PC-9 (cell line): Measurements from ENCODE around the gene COA8. TPM values are rescaled to one million over a fixed set of nuclear protein-coding genes. Genes with fewer than 3 reads are reported as not detected.

Source experiments
- BruUV-seq: library from RNA; stranded (reverse); fragments of 400-500 nt; replicated peaks from 2 replicates; lab custom pipeline; 2021; lab: Mats Ljungman, UMichigan
- CTCF ChIA-PET: fragments of 300-600 bp; sonication (Branson Sonifier 250); formaldehyde crosslinking; loops from one replicate; lab custom pipeline; 2022; ENCODE audit warnings: antibody characterized with exemption; lab: Charles Lee
- POLR2A ChIA-PET: fragments of 300-600 bp; sonication (Branson Sonifier 250); formaldehyde crosslinking; loops from one replicate; lab custom pipeline; 2022; ENCODE audit warnings: antibody characterized with exemption; ENCODE audit not compliant: unreplicated experiment; lab: Charles Lee
- DNase-seq, 2 experiments: peaks; one replicate each; pipeline versions ENCODE4 v3.0.0 to v3.0.0-alpha.2; 2015 to 2022; ENCODE audit warnings: mixed read lengths in 1 of 2
- H2AFZ ChIP-seq: fragments of 200-600 bp; sonication (generic); 2 replicates; pipeline ENCODE4 v1.8.1; 2017; ENCODE audit warnings: antibody characterized with exemption
- H3F3A ChIP-seq: fragments of 200-600 bp; sonication (generic); 2 replicates; pipeline ENCODE4 v1.8.1; 2017; ENCODE audit warnings: antibody characterized with exemption, mild to moderate bottlenecking, low read depth; ENCODE audit not compliant: insufficient read depth
- H3K27ac ChIP-seq: fragments of 200-600 bp; sonication (generic); 2 replicates; pipeline ENCODE4 v1.6.1; 2016; ENCODE audit warnings: mixed run types
- H3K27me3 ChIP-seq: fragments of 200-600 bp; sonication (generic); 2 replicates; pipeline ENCODE4 v1.6.1; 2016; ENCODE audit warnings: low read depth, mixed run types; ENCODE audit not compliant: insufficient read depth
- H3K36me3 ChIP-seq: fragments of 200-600 bp; sonication (generic); 2 replicates; pipeline ENCODE4 v1.6.1; 2016; ENCODE audit warnings: low read depth, mixed run types
- H3K4me1 ChIP-seq: fragments of 200-600 bp; sonication (generic); replicated peaks from 2 replicates; pipeline ENCODE4 v1.6.1; 2016; ENCODE audit warnings: mixed run types; ENCODE audit not compliant: insufficient read depth
- H3K4me2 ChIP-seq: fragments of 200-600 bp; sonication (generic); 2 replicates; pipeline ENCODE4 v1.6.1; 2017; ENCODE audit warnings: mixed run types
- H3K4me3 ChIP-seq: fragments of 200-600 bp; sonication (generic); 2 replicates; pipeline ENCODE4 v1.6.1; 2016; ENCODE audit warnings: mixed run types
- H3K79me2 ChIP-seq: fragments of 200-600 bp; sonication (generic); 2 replicates; pipeline ENCODE4 v1.6.1; 2017; ENCODE audit warnings: low read depth, mixed run types
- H3K9me2 ChIP-seq: fragments of 200-600 bp; sonication (generic); 2 replicates; pipeline ENCODE4 v1.8.1; 2017; ENCODE audit warnings: mild to moderate bottlenecking; ENCODE audit not compliant: insufficient read depth
- H3K9me3 ChIP-seq: fragments of 200-600 bp; sonication (generic); 2 replicates; pipeline ENCODE4 v1.8.1; 2016; ENCODE audit warnings: low read depth; ENCODE audit not compliant: insufficient read depth
- H4K20me1 ChIP-seq: fragments of 200-600 bp; sonication (generic); 2 replicates; pipeline ENCODE4 v1.8.1; 2017; ENCODE audit not compliant: insufficient read depth
- CTCF ChIP-seq: fragments of 200-600 bp; sonication (generic); conservative IDR thresholded peaks from 2 replicates; pipeline ENCODE4 v1.6.1; 2017; ENCODE audit warnings: mixed run types, antibody characterized with exemption, mild to moderate bottlenecking, moderate library complexity
- EZH2 ChIP-seq: fragments of 200-600 bp; sonication (generic); IDR thresholded peaks from 2 replicates; pipeline ENCODE4 v1.8.0; 2017; ENCODE audit warnings: antibody characterized with exemption, low read depth
- intact Hi-C: fragments of 100-400 bp; cut with micrococcal nuclease; formaldehyde crosslinking; loops from one replicate; pipeline ENCODE4 v1.10.0; 2022; ENCODE audit not compliant: unreplicated experiment
- total RNA-seq: library from RNA; stranded (reverse); gene quantifications from 2 replicates; pipeline ENCODE4 v1.2.3, GENCODE V29; 2021

The COA8 gene
- total RNA-seq, 1 experiment from 2014 or later, result 101 TPM

- no TSS peak for BruUV-seq
- H3F3A ChIP-seq, result peaks cover 6% of the 10 kb centered on the region; the same call in 1 of the 2 replicates
- no peak for TF ChIP-seq CTCF
- TF ChIP-seq EZH2, result no peak
- H3K4me3 ChIP-seq, result no peak overlapping the region
- ChIA-PET CTCF (interaction anchor here (0.7 kb wide), 1 partner anchor 119 kb away, joined by 6 read pairs; no protein-coding TSS in a partner anchor), POLR2A (no interaction called here)
- no peaks in the 10 kb centered on the region for H3K27me3 ChIP-seq
- H3K4me2 ChIP-seq, result no peak overlapping the region
- no peaks in the 10 kb centered on the region for H3K9me3 ChIP-seq
- no peak overlapping the region for H2AFZ ChIP-seq
- H3K36me3 ChIP-seq, result no peaks in the 10 kb centered on the region
- no peaks in the 10 kb centered on the region for H4K20me1 ChIP-seq
- no peak for DNase-seq
- no peak overlapping the region for H3K27ac ChIP-seq
- H3K9me2 ChIP-seq, result no peaks in the 10 kb centered on the region
- intact Hi-C loops, result no loop called here
- H3K79me2 ChIP-seq, result no peaks in the 10 kb centered on the region
- H3K4me1 ChIP-seq, result peaks cover 16% of the 10 kb centered on the region
Observed at GRCh38 chr14:103600503-103600902, 37.7 kb downstream of the COA8 start.

- Histone ChIP-seq H3K79me2 (no peaks in the 10 kb centered on the region), H3K36me3 (no peaks in the 10 kb centered on the region), H3K4me3 (no peak overlapping the region), H3K27me3 (no peaks in the 10 kb centered on the region), H3K4me2 (no peak overlapping the region), H3K4me1 (no peaks in the 10 kb centered on the region), H4K20me1 (no peaks in the 10 kb centered on the region), H3F3A (no peaks in the 10 kb centered on the region), H3K9me2 (no peaks in the 10 kb centered on the region), H2AFZ (no peak overlapping the region), H3K9me3 (no peaks in the 10 kb centered on the region), H3K27ac (no peak overlapping the region)
- DNase-seq, result no peak
- intact Hi-C loops, result no loop called here
- no TSS peak for BruUV-seq
- TF ChIP-seq CTCF (no peak), EZH2 (no peak)
- ChIA-PET POLR2A (no interaction called here), CTCF (interaction anchor here (0.5 to 1.1 kb wide), 3 partner anchors 9 to 1515 kb away, joined by 3 to 4 read pairs (median 4); no protein-coding TSS in a partner anchor)
Observed at GRCh38 chr14:103604620-103605019, 41.9 kb downstream of the COA8 start.

GRCh38 chr14:103606963-103607668, 44.4 kb downstream of the COA8 start:
- Histone ChIP-seq H3K79me2 (no peaks in the 10 kb centered on the region), H3K27me3 (no peaks in the 10 kb centered on the region), H4K20me1 (no peaks in the 10 kb centered on the region), H3K9me3 (peaks cover 16% of the 10 kb centered on the region), H3K4me2 (no peak overlapping the region), H3K27ac (no peak overlapping the region), H3F3A (no peaks in the 10 kb centered on the region), H3K4me1 (no peaks in the 10 kb centered on the region), H3K9me2 (no peaks in the 10 kb centered on the region), H3K4me3 (no peak overlapping the region), H2AFZ (no peak overlapping the region), H3K36me3 (no peaks in the 10 kb centered on the region)
- no TSS peak for BruUV-seq
- DNase-seq, result no peak
- ChIA-PET CTCF (interaction anchor here (0.6 kb wide), 1 partner anchor 169 kb away, joined by 14 read pairs; no protein-coding TSS in a partner anchor), POLR2A (no interaction called here)
- intact Hi-C loops, result no loop called here
- no peak for TF ChIP-seq EZH2
- TF ChIP-seq CTCF, result no peak
